ENCODE measurements around the gene ZIK1. TPM values are rescaled to one million over a fixed set of nuclear protein-coding genes. Genes with fewer than 3 reads are reported as not detected.

ZIK1 gene
- total RNA-seq: 19.2 and 21.8 TPM in 2 replicates
- 19.4 TPM for total RNA-seq (2013)
- polyA plus RNA-seq: 3.4 and 5.3 TPM in 2 replicates
- polyA minus RNA-seq: 10.4 and 21.2 TPM in 2 replicates

- H3K4me1 Mint-ChIP-seq: peaks cover 21% of the 10 kb centered on the region
- peak within 1 kb of the TSS; percentile 96 for H3K27ac Mint-ChIP-seq
- Histone ChIP-seq H3K27ac (ENCODE audit: low read length in 2 of 2) (peak within 1 kb of the TSS; percentile 86 to 88), H3K4me3 (ENCODE audit: control extremely low read depth in 1 of 5, extremely low read depth in 1 of 5, insufficient read depth in 1 of 5, low read depth in 2 of 5, low read length in 4 of 5) (peak within 1 kb of the TSS; percentile 70 to 92 (median 77)), H3K79me2 (ENCODE audit: control insufficient read depth, insufficient read depth, low read length) (peaks cover 32% of the 10 kb centered on the region), H3K9me3 (ENCODE audit: control extremely low read depth in 1 of 3, control insufficient read depth in 2 of 3, insufficient read depth in 1 of 3, low read length in 2 of 3) (peaks cover under 1 to 60% (median 30%) of the 10 kb centered on the region in 3 donors), H3K4me2 (replicated peaks; ENCODE audit: low read depth, low read length, poor library complexity, severe bottlenecking) (peak within 1 kb of the TSS; percentile 92), H3K4me1 (ENCODE audit: control insufficient read depth in 2 of 2, insufficient read depth in 2 of 2, low read length in 2 of 2) (peaks cover 20 to 27% of the 10 kb centered on the region in 2 donors), H3K36me3 (replicated peaks in 1 of 2; ENCODE audit: control extremely low read depth in 1 of 2, control insufficient read depth in 1 of 2, extremely low read depth in 1 of 2, insufficient read depth in 2 of 2, low read length in 1 of 2) (peaks cover 4 to 16% of the 10 kb centered on the region in 2 experiments), H3K27me3 (replicated peaks in 1 of 4; ENCODE audit: control extremely low read depth in 1 of 4, control insufficient read depth in 3 of 4, insufficient read depth in 4 of 4, low read length in 3 of 4) (no peaks in the 10 kb centered on the region), H2AFZ (ENCODE audit: insufficient read depth, low read depth, low read length, poor library complexity, severe bottlenecking) (peak within 1 kb of the TSS; percentile 98), H3K9ac (ENCODE audit: low read length) (peak within 1 kb of the TSS; percentile 83), H4K20me1 (ENCODE audit: control insufficient read depth, insufficient read depth, low read length, poor library complexity, severe bottlenecking) (no peaks in the 10 kb centered on the region)
- no peak for TF ChIP-seq EZH2 (IDR thresholded peaks at IDR 0.05; ENCODE audit: borderline replicate concordance, insufficient read depth, low read depth, low read length, poor library complexity, severe bottlenecking)
- TF ChIP-seq, protein P1, sequence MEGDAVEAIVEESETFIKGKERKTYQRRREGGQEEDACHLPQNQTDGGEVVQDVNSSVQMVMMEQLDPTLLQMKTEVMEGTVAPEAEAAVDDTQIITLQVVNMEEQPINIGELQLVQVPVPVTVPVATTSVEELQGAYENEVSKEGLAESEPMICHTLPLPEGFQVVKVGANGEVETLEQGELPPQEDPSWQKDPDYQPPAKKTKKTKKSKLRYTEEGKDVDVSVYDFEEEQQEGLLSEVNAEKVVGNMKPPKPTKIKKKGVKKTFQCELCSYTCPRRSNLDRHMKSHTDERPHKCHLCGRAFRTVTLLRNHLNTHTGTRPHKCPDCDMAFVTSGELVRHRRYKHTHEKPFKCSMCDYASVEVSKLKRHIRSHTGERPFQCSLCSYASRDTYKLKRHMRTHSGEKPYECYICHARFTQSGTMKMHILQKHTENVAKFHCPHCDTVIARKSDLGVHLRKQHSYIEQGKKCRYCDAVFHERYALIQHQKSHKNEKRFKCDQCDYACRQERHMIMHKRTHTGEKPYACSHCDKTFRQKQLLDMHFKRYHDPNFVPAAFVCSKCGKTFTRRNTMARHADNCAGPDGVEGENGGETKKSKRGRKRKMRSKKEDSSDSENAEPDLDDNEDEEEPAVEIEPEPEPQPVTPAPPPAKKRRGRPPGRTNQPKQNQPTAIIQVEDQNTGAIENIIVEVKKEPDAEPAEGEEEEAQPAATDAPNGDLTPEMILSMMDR (IDR thresholded peaks at IDR 0.05): no peak
- peak within 1 kb of the TSS; percentile 99 for H3K4me3 Mint-ChIP-seq
- WGBS (ENCODE audit: insufficient coverage): 7% methylated on average over 74 of the region's 76 CpGs
- ATAC-seq (ENCODE audit: low read depth) (peak; percentile 89), DNase-seq (peak; percentile 96)
- no peaks in the 10 kb centered on the region for H3K27me3 Mint-ChIP-seq
- POLR2A ChIA-PET: interaction anchor here (1.0 kb wide), 1 partner anchor 47 kb away, joined by 4 read pairs; no protein-coding TSS in a partner anchor
- H3K9me3 Mint-ChIP-seq (ENCODE audit: insufficient read depth): peaks cover 14% of the 10 kb centered on the region
- intact Hi-C loops (cut with micrococcal nuclease): loop anchor here (1.0 to 10.0 kb wide), 3 partner anchors 31 to 571 kb away; partner anchors contain the start of genes ZNF134, ZNF329 and ZNF551
- CTCF ChIA-PET: no interaction called here
Observed at GRCh38 chr19:57583521-57584416, at the start of gene ZIK1. ZIK1 (plus strand) TSS chr19:57584145; CDS start chr19:57584357, 212 bp downstream.

Measured in B cell (primary cell).